Measurements from ENCODE around the gene CTTN.

CTTN gene

GRCh38 chr11:70353900-70354568 is 44.3 kb upstream of the CTTN start:
- ChIA-PET CTCF (no interaction called here), POLR2A (ENCODE audit: low non-redundant PET) (no interaction called here)
- TF ChIP-seq CTCF (conservative IDR thresholded peaks at IDR 0.05; ENCODE audit: low read depth): no peak
- no peak for DNase-seq (ENCODE audit: low spot score)
- H3K27ac ChIP-seq: no peak overlapping the region

GRCh38 chr11:70354629-70355028 is 43.7 kb upstream of the CTTN start:
- ChIA-PET POLR2A (ENCODE audit: low non-redundant PET) (no interaction called here), CTCF (no interaction called here)
- TF ChIP-seq CTCF (conservative IDR thresholded peaks at IDR 0.05; ENCODE audit: low read depth): no peak
- no peak overlapping the region for H3K27ac ChIP-seq
- no peak for DNase-seq (ENCODE audit: low spot score)

- no peak overlapping the region for H3K27ac ChIP-seq
- DNase-seq (ENCODE audit: low spot score): no peak
- ChIA-PET POLR2A (ENCODE audit: low non-redundant PET) (no interaction called here), CTCF (no interaction called here)
- no peak for TF ChIP-seq CTCF (conservative IDR thresholded peaks at IDR 0.05; ENCODE audit: low read depth)
These were observed 39.6 kb upstream of the CTTN start for GRCh38 chr11:70358753-70359152.

GRCh38 chr11:70359451-70360205 is 38.7 kb upstream of the CTTN start:
- CTCF ChIA-PET: no interaction called here
- no peak for TF ChIP-seq CTCF (conservative IDR thresholded peaks at IDR 0.05; ENCODE audit: low read depth)
- H3K27ac ChIP-seq: no peak overlapping the region
- no peak for DNase-seq (ENCODE audit: low spot score)
- POLR2A ChIA-PET (ENCODE audit: low non-redundant PET): interaction anchor here (0.6 kb wide), 1 partner anchor 26 kb away, joined by 3 read pairs; no protein-coding TSS in a partner anchor

GRCh38 chr11:70360211-70360610 is 38.1 kb upstream of the CTTN start:
- CTCF ChIA-PET: no interaction called here
- no peak overlapping the region for H3K27ac ChIP-seq
- TF ChIP-seq CTCF (conservative IDR thresholded peaks at IDR 0.05; ENCODE audit: low read depth): no peak
- POLR2A ChIA-PET (ENCODE audit: low non-redundant PET): no interaction called here
- no peak for DNase-seq (ENCODE audit: low spot score)

- no peak overlapping the region for H3K27ac ChIP-seq
- no peak for TF ChIP-seq CTCF (conservative IDR thresholded peaks at IDR 0.05; ENCODE audit: low read depth)
- DNase-seq (ENCODE audit: low spot score): no peak
- ChIA-PET POLR2A (ENCODE audit: low non-redundant PET) (no interaction called here), CTCF (no interaction called here)
These were observed 34.2 kb upstream of the CTTN start for GRCh38 chr11:70364178-70364577.
